Activated CD8-positive, alpha-beta T cell treated with anti-CD3 and anti-CD28 coated beads for 36 hours (primary cell): ENCODE results near the gene LY9. TPM values are rescaled to one million over a fixed set of nuclear protein-coding genes. Genes with fewer than 3 reads are reported as not detected.

Experiments used
- ATAC-seq: fragments of 200-7000 bp; cut with Tn5 transposase; one replicate; pipeline ENCODE4 v1.10.0; 2021; ENCODE audit warnings: mild to moderate bottlenecking, moderate library complexity
- CTCF ChIA-PET: fragments of 350-600 bp; sonication (Branson Sonifier 250); formaldehyde crosslinking; loops from one replicate; lab custom pipeline; 2021; ENCODE audit warnings: antibody characterized with exemption; lab: Charles Lee
- POLR2A ChIA-PET: fragments of 350-600 bp; sonication (Branson Sonifier 250); formaldehyde crosslinking; loops from one replicate; lab custom pipeline; 2021; ENCODE audit warnings: antibody characterized with exemption; lab: Charles Lee
- DNase-seq: peaks from one replicate; pipeline ENCODE4 v3.0.0-alpha.2; 2020
- H3K27ac Mint-ChIP-seq: one replicate; pipeline ENCODE4 v1.8.0; 2021; ENCODE audit warnings: mild to moderate bottlenecking, mixed read lengths
- H3K27me3 Mint-ChIP-seq: one replicate; pipeline ENCODE4 v1.8.0; 2021; ENCODE audit warnings: mixed read lengths
- H3K36me3 Mint-ChIP-seq: one replicate; pipeline ENCODE4 v1.8.0; 2021; ENCODE audit warnings: low read depth, mixed read lengths
- H3K4me1 Mint-ChIP-seq: one replicate; pipeline ENCODE4 v1.8.0; 2021; ENCODE audit warnings: low read depth, mixed read lengths
- H3K4me3 Mint-ChIP-seq: one replicate; pipeline ENCODE4 v1.8.0; 2021; ENCODE audit warnings: mild to moderate bottlenecking, moderate library complexity, mixed read lengths
- H3K9me3 Mint-ChIP-seq: one replicate; pipeline ENCODE4 v1.8.0; 2021; ENCODE audit warnings: mixed read lengths
- CTCF ChIP-seq: fragments of 200-600 bp; IDR thresholded peaks from one replicate; pipeline ENCODE4 v1.8.0; 2022; ENCODE audit warnings: antibody characterized with exemption, mild to moderate bottlenecking
- intact Hi-C: fragments of 100-400 bp; cut with micrococcal nuclease; formaldehyde crosslinking; loops from one replicate; pipeline ENCODE4 v1.10.0; 2022
- total RNA-seq, 2 experiments: library from RNA; stranded (reverse); gene quantifications; one replicate each; pipeline ENCODE4 v1.2.3, GENCODE V29; 2021

The LY9 gene
- total RNA-seq, 2 experiments from 2014 or later: 19.1 to 19.5 TPM

- Mint-ChIP-seq H3K36me3 (peaks cover 51% of the 10 kb centered on the region), H3K27ac (peak overlapping the region; percentile 21), H3K4me1 (peaks cover 71% of the 10 kb centered on the region), H3K27me3 (no peaks in the 10 kb centered on the region), H3K9me3 (peaks cover 12% of the 10 kb centered on the region), H3K4me3 (no peak overlapping the region)
- intact Hi-C loops: loop anchor here (5.0 kb wide), 1 partner anchor 34 kb away; no protein-coding TSS in a partner anchor
- ATAC-seq: no peak
- CTCF ChIA-PET: interaction anchor here (0.7 to 9.1 kb wide), 11 partner anchors 9 to 179 kb away, joined by 3 to 76 read pairs (median 4); partner anchors contain the start of gene ITLN2
- no peak for DNase-seq
- no peak for TF ChIP-seq CTCF
- POLR2A ChIA-PET: interaction anchor here (0.6 to 1.5 kb wide), 5 partner anchors 11 to 143 kb away, joined by 3 to 4 read pairs (median 4); partner anchors contain the start of gene LY9
Observed at GRCh38 chr1:160811147-160811546, 15.2 kb downstream of the LY9 start.

GRCh38 chr1:160813215-160813614, 17.2 kb downstream of the LY9 start:
- ChIA-PET CTCF (interaction anchor here (0.9 to 9.1 kb wide), 4 partner anchors 10 to 35 kb away, joined by 3 to 76 read pairs (median 4); no protein-coding TSS in a partner anchor), POLR2A (no interaction called here)
- ATAC-seq (peak; percentile 87), DNase-seq (no peak)
- no peaks in the 10 kb centered on the region for H3K27me3 Mint-ChIP-seq
- H3K4me1 Mint-ChIP-seq: peaks cover 54% of the 10 kb centered on the region
- peak overlapping the region; percentile 78 for H3K27ac Mint-ChIP-seq
- H3K9me3 Mint-ChIP-seq: no peaks in the 10 kb centered on the region
- peaks cover 42% of the 10 kb centered on the region for H3K36me3 Mint-ChIP-seq
- intact Hi-C loops: loop anchor here (5.0 kb wide), 1 partner anchor 36 kb away; no protein-coding TSS in a partner anchor
- no peak for TF ChIP-seq CTCF
- H3K4me3 Mint-ChIP-seq: no peak overlapping the region

GRCh38 chr1:160814316-160814715, 18.3 kb downstream of the LY9 start:
- peaks cover 41% of the 10 kb centered on the region for H3K36me3 Mint-ChIP-seq
- ChIA-PET POLR2A (no interaction called here), CTCF (interaction anchor here (0.9 to 9.1 kb wide), 4 partner anchors 22 to 89 kb away, joined by 3 to 76 read pairs (median 4); no protein-coding TSS in a partner anchor)
- H3K27me3 Mint-ChIP-seq: no peaks in the 10 kb centered on the region
- no peak for TF ChIP-seq CTCF
- peaks cover 49% of the 10 kb centered on the region for H3K4me1 Mint-ChIP-seq
- H3K9me3 Mint-ChIP-seq: no peaks in the 10 kb centered on the region
- ATAC-seq (no peak), DNase-seq (no peak)
- H3K27ac Mint-ChIP-seq: peak overlapping the region; percentile 78
- H3K4me3 Mint-ChIP-seq: no peak overlapping the region
- intact Hi-C loops: loop anchor here (5.0 kb wide), 1 partner anchor 37 kb away; no protein-coding TSS in a partner anchor

- Mint-ChIP-seq H3K4me3 (no peak overlapping the region), H3K27ac (no peak overlapping the region), H3K27me3 (no peaks in the 10 kb centered on the region), H3K36me3 (peaks cover 39% of the 10 kb centered on the region), H3K9me3 (no peaks in the 10 kb centered on the region), H3K4me1 (peaks cover 45% of the 10 kb centered on the region)
- POLR2A ChIA-PET: no interaction called here
- CTCF ChIA-PET: interaction anchor here (1.0 to 9.1 kb wide), 3 partner anchors 37 to 89 kb away, joined by 4 to 76 read pairs (median 4); no protein-coding TSS in a partner anchor
- TF ChIP-seq CTCF: no peak
- DNase-seq (no peak), ATAC-seq (no peak)
- intact Hi-C loops: loop anchor here (5.0 kb wide), 1 partner anchor 38 kb away; no protein-coding TSS in a partner anchor
Observed at GRCh38 chr1:160814856-160815255, 18.9 kb downstream of the LY9 start.
